ENCODE measurements around the gene KAT8. TPM values are rescaled to one million over a fixed set of nuclear protein-coding genes. Genes with fewer than 3 reads are reported as not detected.

The KAT8 gene
- total RNA-seq, 4 donors from 2014 or later: 61.0 to 83.4 (median 72.6) TPM

- no peaks in the 10 kb centered on the region for H3K27me3 ChIP-seq
- TF ChIP-seq POLR2A (IDR thresholded peaks at IDR 0.05; ENCODE audit: low read depth) (no peak), POLR2AphosphoS5 (IDR thresholded peaks at IDR 0.05) (no peak), CTCF (IDR thresholded peaks at IDR 0.05) (no peak), EP300 (IDR thresholded peaks at IDR 0.05) (no peak)
- peaks cover 3 to 21% (median 12%) of the 10 kb centered on the region in 4 donors for H3K4me1 ChIP-seq
- no peak for DNase-seq (ENCODE audit: extremely low spot score)
- no peaks in the 10 kb centered on the region for H3K9me3 ChIP-seq
- H3K27ac ChIP-seq (replicated peaks in 1 of 4): no peak overlapping the region
- intact Hi-C loops (cut with DNase I): no loop called here
- 91% methylated on average over 14 of the region's 18 CpGs for WGBS
- H3K4me3 ChIP-seq: no peak overlapping the region
- H3K36me3 ChIP-seq: peaks cover 8 to 100% (median 96%) of the 10 kb centered on the region in 4 donors
Measured at GRCh38 chr16:31085873-31086628, 31.4 kb upstream of the KAT8 start.

- WGBS: 79% methylated on average over 4 of the region's 6 CpGs
- no peak for TF ChIP-seq POLR2AphosphoS5 (IDR thresholded peaks at IDR 0.05)
- Histone ChIP-seq H3K27ac (replicated peaks in 1 of 4) (no peak overlapping the region), H3K4me1 (peaks cover 3 to 16% (median 10%) of the 10 kb centered on the region in 4 donors), H3K36me3 (peaks cover 9 to 100% (median 96%) of the 10 kb centered on the region in 4 donors), H3K27me3 (no peaks in the 10 kb centered on the region), H3K9me3 (no peaks in the 10 kb centered on the region), H3K4me3 (no peak overlapping the region)
- no peak for DNase-seq (ENCODE audit: extremely low spot score)
- intact Hi-C loops (cut with DNase I): no loop called here
Measured at GRCh38 chr16:31086629-31086906, 30.9 kb upstream of the KAT8 start.

GRCh38 chr16:31087481-31087880 lies 30.0 kb upstream of the KAT8 start:
- no peaks in the 10 kb centered on the region for H3K9me3 ChIP-seq
- WGBS: 90% methylated on average over 5 of the region's 8 CpGs
- H3K36me3 ChIP-seq: peaks cover 9 to 95% (median 90%) of the 10 kb centered on the region in 4 donors
- intact Hi-C loops (cut with DNase I): no loop called here
- no peak overlapping the region for H3K27ac ChIP-seq (replicated peaks in 1 of 4)
- no peak overlapping the region for H3K4me3 ChIP-seq
- H3K27me3 ChIP-seq: no peaks in the 10 kb centered on the region
- no peak for TF ChIP-seq EP300 (IDR thresholded peaks at IDR 0.05)
- TF ChIP-seq POLR2AphosphoS5 (IDR thresholded peaks at IDR 0.05): no peak
- TF ChIP-seq POLR2A (IDR thresholded peaks at IDR 0.05; ENCODE audit: low read depth): no peak
- TF ChIP-seq CTCF (IDR thresholded peaks at IDR 0.05): no peak
- no peak for DNase-seq (ENCODE audit: extremely low spot score)
- H3K4me1 ChIP-seq: peaks cover 0 to 10% (median 4%) of the 10 kb centered on the region in 4 donors

- Histone ChIP-seq H3K27me3 (no peaks in the 10 kb centered on the region), H3K27ac (replicated peaks in 1 of 4) (no peak overlapping the region), H3K36me3 (peaks cover 9 to 90% (median 87%) of the 10 kb centered on the region in 4 donors), H3K4me3 (no peak overlapping the region), H3K4me1 (peaks cover 2 to 10% (median 6%) of the 10 kb centered on the region in 4 donors), H3K9me3 (no peaks in the 10 kb centered on the region)
- TF ChIP-seq POLR2A (IDR thresholded peaks at IDR 0.05; ENCODE audit: low read depth) (no peak), POLR2AphosphoS5 (IDR thresholded peaks at IDR 0.05) (no peak), CTCF (IDR thresholded peaks at IDR 0.05) (no peak), EP300 (IDR thresholded peaks at IDR 0.05) (no peak)
- WGBS: 83% methylated on average over 5 of the region's 5 CpGs
- DNase-seq (ENCODE audit: extremely low spot score): no peak
- intact Hi-C loops (cut with DNase I): no loop called here
Measured at GRCh38 chr16:31087971-31088370, 29.5 kb upstream of the KAT8 start.

GRCh38 chr16:31088459-31089183 lies 28.8 kb upstream of the KAT8 start, which contains the start of gene PRSS53:
Gene PRSS53, minus strand, starts transcription at chr16:31088943. Its CDS starts 134 bp downstream, at chr16:31088809.
- Histone ChIP-seq H3K27me3 (no peaks in the 10 kb centered on the region), H3K4me3 (no peak within 1 kb of the TSS), H3K9me3 (no peaks in the 10 kb centered on the region), H3K27ac (replicated peaks in 1 of 4) (no peak within 1 kb of the TSS), H3K4me1 (peaks cover 9 to 14% (median 11%) of the 10 kb centered on the region in 4 donors), H3K36me3 (peaks cover 9 to 84% (median 80%) of the 10 kb centered on the region in 4 donors)
- intact Hi-C loops (cut with DNase I): no loop called here
- no peak for DNase-seq (ENCODE audit: extremely low spot score)
- TF ChIP-seq EP300 (IDR thresholded peaks at IDR 0.05) (no peak), CTCF (IDR thresholded peaks at IDR 0.05) (no peak), POLR2A (IDR thresholded peaks at IDR 0.05; ENCODE audit: low read depth) (no peak), POLR2AphosphoS5 (IDR thresholded peaks at IDR 0.05) (no peak)
- 76% methylated on average over 12 of the region's 15 CpGs for WGBS
